ENCODE measurements around the gene USP38.

DNA sequence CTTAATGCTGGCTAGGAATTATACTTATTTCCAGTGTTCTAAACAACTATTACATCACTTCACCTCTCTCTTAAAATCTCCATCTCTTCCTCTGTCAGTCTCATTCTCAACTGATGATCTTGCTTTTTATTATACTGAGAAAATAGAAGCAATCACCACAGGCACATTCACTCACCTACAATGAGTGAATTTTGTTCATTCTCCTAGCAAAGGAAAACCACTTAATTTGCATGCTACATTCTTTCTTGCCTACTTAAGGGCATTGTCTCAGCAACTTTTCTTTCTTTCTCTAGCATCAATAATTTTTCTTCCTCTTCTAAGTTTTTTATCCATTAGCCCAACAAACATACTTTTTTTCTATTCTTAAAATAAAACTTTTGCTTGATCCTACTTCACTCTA lies 21.1 kb upstream of the USP38 start:
- TF ChIP-seq POLR2A (IDR thresholded peaks at IDR 0.05): no peak
- TF ChIP-seq, protein P1, sequence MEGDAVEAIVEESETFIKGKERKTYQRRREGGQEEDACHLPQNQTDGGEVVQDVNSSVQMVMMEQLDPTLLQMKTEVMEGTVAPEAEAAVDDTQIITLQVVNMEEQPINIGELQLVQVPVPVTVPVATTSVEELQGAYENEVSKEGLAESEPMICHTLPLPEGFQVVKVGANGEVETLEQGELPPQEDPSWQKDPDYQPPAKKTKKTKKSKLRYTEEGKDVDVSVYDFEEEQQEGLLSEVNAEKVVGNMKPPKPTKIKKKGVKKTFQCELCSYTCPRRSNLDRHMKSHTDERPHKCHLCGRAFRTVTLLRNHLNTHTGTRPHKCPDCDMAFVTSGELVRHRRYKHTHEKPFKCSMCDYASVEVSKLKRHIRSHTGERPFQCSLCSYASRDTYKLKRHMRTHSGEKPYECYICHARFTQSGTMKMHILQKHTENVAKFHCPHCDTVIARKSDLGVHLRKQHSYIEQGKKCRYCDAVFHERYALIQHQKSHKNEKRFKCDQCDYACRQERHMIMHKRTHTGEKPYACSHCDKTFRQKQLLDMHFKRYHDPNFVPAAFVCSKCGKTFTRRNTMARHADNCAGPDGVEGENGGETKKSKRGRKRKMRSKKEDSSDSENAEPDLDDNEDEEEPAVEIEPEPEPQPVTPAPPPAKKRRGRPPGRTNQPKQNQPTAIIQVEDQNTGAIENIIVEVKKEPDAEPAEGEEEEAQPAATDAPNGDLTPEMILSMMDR (IDR thresholded peaks at IDR 0.05): no peak
- TF ChIP-seq POLR2AphosphoS5 (IDR thresholded peaks at IDR 0.05): no peak
